Adrenal gland (tissue), 12 donors: ENCODE measurements around the gene FBXW10B. TPM values are rescaled to one million over a fixed set of nuclear protein-coding genes. Genes with fewer than 3 reads are reported as not detected.
"Not testable (repeated sequence)": the region's sequence is repeated elsewhere in the genome, so short reads cannot be mapped to it uniquely, and the experiment has no call there.

Experiments
- DNase-seq, 7 donors: peaks; one replicate each; pipeline ENCODE4 v3.0.0-alpha.2; 2019 to 2020
- H3K27ac ChIP-seq, 5 donors: fragments of 200-600 bp; sonication (generic) in 4 of 5; 1 replicate in 3 of 5; 2 replicates in 2 of 5; pipeline versions ENCODE4 v1.5.1 to v1.8.0; 2016 to 2020; ENCODE audit warnings: mild to moderate bottlenecking in 1 of 5
- H3K27me3 ChIP-seq: fragments of 200-600 bp; 2 replicates; pipeline ENCODE4 v1.8.0; 2021
- H3K36me3 ChIP-seq, 2 donors: fragments of 200-600 bp; replicated peaks in 1 of 2; 1 replicate in 1 of 2; 2 replicates in 1 of 2; pipeline versions ENCODE4 v1.5.1 to v1.8.0; 2018 to 2022
- H3K4me1 ChIP-seq, 2 donors: fragments of 200-600 bp; replicated peaks in 1 of 2; 1 replicate in 1 of 2; 2 replicates in 1 of 2; pipeline versions ENCODE4 v1.5.1 to v1.8.0; 2018 to 2021
- H3K4me3 ChIP-seq, 4 donors: fragments of 200-600 bp; sonication (generic) in 3 of 4; one replicate each; pipeline ENCODE4 v1.5.1; 2016 to 2018
- H3K9me3 ChIP-seq, 3 donors: fragments of 200-600 bp; sonication (generic) in 1 of 3; replicated peaks in 1 of 3; 1 replicate in 2 of 3; 2 replicates in 1 of 3; pipeline versions ENCODE4 v1.5.1 to v1.8.0; 2016 to 2021
- CTCF ChIP-seq, 6 experiments: fragments of 450-650 bp in 4 of 6; fragments of 200-600 bp in 2 of 6; sonication (generic) in 1 of 6; IDR thresholded peaks; 1 replicate in 5 of 6; 2 replicates in 1 of 6; pipeline versions ENCODE4 v1.5.1 to v1.8.0; 2016 to 2021; ENCODE audit warnings: antibody characterized with exemption in 6 of 6, mild to moderate bottlenecking in 2 of 6, moderate library complexity in 1 of 6
- POLR2A ChIP-seq, 2 donors: fragments of 450-650 bp; IDR thresholded peaks; one replicate each; pipeline ENCODE4 v1.6.1; 2017; ENCODE audit warnings: antibody characterized with exemption in 2 of 2, mild to moderate bottlenecking in 2 of 2, moderate library complexity in 1 of 2
- WGBS, 4 donors: extraction: QIAGEN DNeasy Blood & Tissue Kit in 2 of 4; methylation state at CpG; one replicate each; pipeline versions ENCODE4 v1.1.5 to v1.1.7; 2013 to 2017; 5-methylcytosine and 5-hydroxymethylcytosine counted together
- intact Hi-C, 2 donors: fragments of 100-400 bp; cut with DNase I; formaldehyde crosslinking; loops; one replicate each; pipeline versions ENCODE4 v1.14.1 to v1.15.0; 2022 to 2023
- polyA plus RNA-seq, 3 donors: library from polyadenylated mRNA; stranded (reverse); fragments of 200-250 nt in 2 of 3; fragments of 350-450 nt in 1 of 3; fragmentation: Illumina TruSeq in 1 of 3; extraction: RNeasy Lipid Tissue Mini Kit (QIAGEN cat#74804) in 1 of 3; gene quantifications; one replicate each; pipeline ENCODE4 v1.2.3, GENCODE V29; 2013 to 2014
- total RNA-seq, 9 donors: library from RNA; depleted of rRNA in 4 of 9; stranded (reverse); fragments of >200 nt in 4 of 9; fragments of 120-200 nt in 1 of 9; fragmentation: NEBNext Ultra II Directional in 1 of 9; extraction: Animal tissue kit (Norgen Biotek cat#: 25700) in 1 of 9; gene quantifications; one replicate each; pipeline versions ENCODE4 v1.1.0 to v1.2.4, GENCODE V29; 2013 to 2023
- donor health status: healthy with polysubstance abuse.
- donor health status: Bipolar disorder and iron deficiency.
- donor health status: DM: yes; HTN: yes; CAD: no.
- donor health status: DM: no; HTN: no; CAD: no.
- donor health status: DM: no; HTN: no; CAD: no.
- donor health status: DM: yes; HTN: yes; CAD: no.

The FBXW10B gene
- total and polyA plus RNA-seq, 12 donors = 0.18 to 12.2 (median 2.3) TPM

- Histone ChIP-seq H3K4me1 (peaks cover 12 to 20% of the 10 kb centered on the region in 2 donors), H3K36me3 (no peaks in the 10 kb centered on the region), H3K27me3 (no peaks in the 10 kb centered on the region), H3K9me3 (no peaks in the 10 kb centered on the region), H3K27ac (no peak overlapping the region), H3K4me3 (no peak overlapping the region)
- TF ChIP-seq POLR2A (IDR thresholded peaks at IDR 0.05) (no peak), CTCF (IDR thresholded peaks at IDR 0.05) (no peak)
- no peak for DNase-seq
- intact Hi-C loops = no loop called here
Observed at GRCh38 chr17:15657868-15658267, 38.4 kb upstream of the FBXW10B start.

GRCh38 chr17:15654886-15655561 is 35.5 kb upstream of the FBXW10B start:
- no peak overlapping the region for H3K4me3 ChIP-seq
- 47 to 63% (median 52%) methylated on average over 3 of the region's 3 CpGs for WGBS, 4 donors
- no peaks in the 10 kb centered on the region for H3K9me3 ChIP-seq
- no peaks in the 10 kb centered on the region for H3K27me3 ChIP-seq
- peaks cover 22 to 24% of the 10 kb centered on the region in 2 donors for H3K4me1 ChIP-seq
- H3K27ac ChIP-seq = peak overlapping the region in 2 of 5 donors; percentile 52 to 82
- no peak for DNase-seq
- no peak for TF ChIP-seq CTCF (IDR thresholded peaks at IDR 0.05)
- intact Hi-C loops = no loop called here
- no peaks in the 10 kb centered on the region for H3K36me3 ChIP-seq

GRCh38 chr17:15654401-15654800 is 34.9 kb upstream of the FBXW10B start:
- 33 to 43% (median 40%) methylated on average over 3 of the region's 3 CpGs for WGBS, 4 donors
- H3K36me3 ChIP-seq, H3K4me3 ChIP-seq, H3K9me3 ChIP-seq, DNase-seq, intact Hi-C loops, H3K27me3 ChIP-seq: not testable (repeated sequence)
- peak in 1 of 2 donors; percentile 37 for TF ChIP-seq POLR2A (IDR thresholded peaks at IDR 0.05)
- Histone ChIP-seq H3K4me1 (peaks cover 29 to 30% of the 10 kb centered on the region in 2 donors), H3K27ac (peak overlapping the region; percentile 39 to 82 (median 52))

GRCh38 chr17:15652960-15653359 is 33.5 kb upstream of the FBXW10B start:
- Histone ChIP-seq H3K4me1 (peaks cover 29 to 30% of the 10 kb centered on the region in 2 donors), H3K36me3 (no peaks in the 10 kb centered on the region), H3K4me3 (no peak overlapping the region), H3K27me3 (no peaks in the 10 kb centered on the region), H3K27ac (peak overlapping the region in 2 of 5 donors; percentile 74 to 82), H3K9me3 (no peaks in the 10 kb centered on the region)
- TF ChIP-seq POLR2A (IDR thresholded peaks at IDR 0.05) (no peak), CTCF (IDR thresholded peaks at IDR 0.05) (no peak)
- 84 to 89% (median 87%) methylated on average over 6 of the region's 6 CpGs for WGBS, 4 donors
- intact Hi-C loops = no loop called here
- DNase-seq = no peak

- Histone ChIP-seq H3K4me1 (peaks cover 29 to 30% of the 10 kb centered on the region in 2 donors), H3K9me3 (no peaks in the 10 kb centered on the region), H3K36me3 (no peaks in the 10 kb centered on the region), H3K4me3 (peak overlapping the region in 3 of 4 donors; percentile 43 to 53 (median 47)), H3K27me3 (no peaks in the 10 kb centered on the region), H3K27ac (peak overlapping the region; percentile 42 to 92 (median 82))
- TF ChIP-seq POLR2A (IDR thresholded peaks at IDR 0.05) = peak; percentile 63 to 96
- TF ChIP-seq CTCF (IDR thresholded peaks at IDR 0.05) = no peak
- intact Hi-C loops = no loop called here
- peak; percentile 95 to 100 (median 99) for DNase-seq
- 2 to 7% (median 3%) methylated on average over 3 to 8 of the region's 8 CpGs for WGBS, 4 donors
Observed at GRCh38 chr17:15651583-15652110, 32.1 kb upstream of the FBXW10B start.
